ENCODE data around the gene ACACB.

The ACACB gene

DNA sequence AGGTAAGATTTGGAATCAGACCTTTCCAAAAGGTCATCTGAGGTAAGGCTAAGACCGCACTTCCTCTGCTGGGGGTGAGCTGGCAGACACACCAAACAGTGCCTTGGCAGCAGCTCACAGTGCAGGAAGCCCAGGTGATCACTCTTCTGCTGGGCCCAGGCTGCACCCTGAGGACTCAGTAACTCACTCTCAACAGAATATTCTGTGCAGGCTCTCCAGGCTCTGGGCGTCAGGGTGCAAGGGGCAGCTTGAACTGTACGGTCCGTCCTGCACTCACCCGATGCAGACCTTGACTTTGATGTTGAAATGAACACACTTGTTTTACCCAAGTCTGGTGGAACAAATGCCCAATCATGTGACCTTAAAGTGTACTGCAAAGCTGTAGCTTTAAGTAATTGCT is 29.1 kb upstream of the ACACB start:
- H3K27me3 ChIP-seq (ENCODE audit: insufficient read depth, low read length): no peaks in the 10 kb centered on the region
- TF ChIP-seq EZH2 (IDR thresholded peaks at IDR 0.05; ENCODE audit: borderline replicate concordance, low read length) (no peak), CTCF (IDR thresholded peaks at IDR 0.05; ENCODE audit: low read length) (no peak)
- no peak overlapping the region for H3K27ac ChIP-seq (ENCODE audit: low read depth, low read length, poor library complexity, severe bottlenecking)
- peaks cover 22% of the 10 kb centered on the region for H3K4me1 ChIP-seq (ENCODE audit: insufficient read depth, low read length, severe bottlenecking)
- H3F3A ChIP-seq (ENCODE audit: insufficient read depth, low read length): no peaks in the 10 kb centered on the region
- no peak overlapping the region for H3K4me3 ChIP-seq (ENCODE audit: low read depth, low read length, poor library complexity, severe bottlenecking)
- H3K9me2 ChIP-seq (ENCODE audit: low read depth, low read length): no peaks in the 10 kb centered on the region
- peaks cover 6% of the 10 kb centered on the region; the same call in 1 of the 2 replicates for H3K79me2 ChIP-seq (ENCODE audit: insufficient read depth, low read length)
- H3K36me3 ChIP-seq (ENCODE audit: insufficient read depth, low read length): peaks cover 35% of the 10 kb centered on the region; the same call in 1 of the 2 replicates
- no peak overlapping the region for H3K4me2 ChIP-seq (ENCODE audit: low read length)
- H4K20me1 ChIP-seq (ENCODE audit: insufficient read depth, low read length): no peaks in the 10 kb centered on the region
- H3K9ac ChIP-seq (ENCODE audit: low read length): no peak overlapping the region
- H3K9me3 ChIP-seq (ENCODE audit: low read length): no peaks in the 10 kb centered on the region
- no peak overlapping the region for H2AFZ ChIP-seq (ENCODE audit: low read length)

DNA sequence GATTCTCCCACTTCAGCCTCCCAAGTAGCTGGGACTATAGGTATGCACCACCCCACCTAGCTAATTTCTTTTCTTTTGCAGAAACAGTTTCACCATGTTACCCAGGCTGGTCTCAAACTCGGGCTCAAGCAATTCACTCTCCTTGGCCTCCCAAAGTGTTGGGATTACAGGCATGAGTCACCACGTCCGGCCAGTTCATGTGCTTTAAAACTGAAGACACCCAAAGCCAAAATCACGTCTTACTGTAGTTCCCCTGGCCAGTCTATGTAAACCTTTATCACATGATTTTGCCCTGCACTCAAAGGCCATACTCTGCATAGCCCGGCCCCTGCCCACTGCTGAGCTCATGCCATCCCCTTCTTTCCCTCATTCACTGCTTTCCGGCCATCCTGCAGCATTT is 27.6 kb upstream of the ACACB start:
- Histone ChIP-seq H3K27ac (ENCODE audit: low read depth, low read length, poor library complexity, severe bottlenecking) (no peak overlapping the region), H3K9ac (ENCODE audit: low read length) (no peak overlapping the region), H3K79me2 (ENCODE audit: insufficient read depth, low read length) (peaks cover 15% of the 10 kb centered on the region), H3K27me3 (ENCODE audit: insufficient read depth, low read length) (no peaks in the 10 kb centered on the region), H3K4me2 (ENCODE audit: low read length) (no peak overlapping the region), H3F3A (ENCODE audit: insufficient read depth, low read length) (no peaks in the 10 kb centered on the region), H3K4me3 (ENCODE audit: low read depth, low read length, poor library complexity, severe bottlenecking) (no peak overlapping the region), H3K4me1 (ENCODE audit: insufficient read depth, low read length, severe bottlenecking) (peaks cover 35% of the 10 kb centered on the region), H4K20me1 (ENCODE audit: insufficient read depth, low read length) (no peaks in the 10 kb centered on the region), H3K9me2 (ENCODE audit: low read depth, low read length) (no peaks in the 10 kb centered on the region), H3K36me3 (ENCODE audit: insufficient read depth, low read length) (peaks cover 35% of the 10 kb centered on the region; the same call in 1 of the 2 replicates), H3K9me3 (ENCODE audit: low read length) (no peaks in the 10 kb centered on the region), H2AFZ (ENCODE audit: low read length) (no peak overlapping the region)
- TF ChIP-seq CTCF (IDR thresholded peaks at IDR 0.05; ENCODE audit: low read length): no peak
- TF ChIP-seq EZH2 (IDR thresholded peaks at IDR 0.05; ENCODE audit: borderline replicate concordance, low read length): no peak

DNA sequence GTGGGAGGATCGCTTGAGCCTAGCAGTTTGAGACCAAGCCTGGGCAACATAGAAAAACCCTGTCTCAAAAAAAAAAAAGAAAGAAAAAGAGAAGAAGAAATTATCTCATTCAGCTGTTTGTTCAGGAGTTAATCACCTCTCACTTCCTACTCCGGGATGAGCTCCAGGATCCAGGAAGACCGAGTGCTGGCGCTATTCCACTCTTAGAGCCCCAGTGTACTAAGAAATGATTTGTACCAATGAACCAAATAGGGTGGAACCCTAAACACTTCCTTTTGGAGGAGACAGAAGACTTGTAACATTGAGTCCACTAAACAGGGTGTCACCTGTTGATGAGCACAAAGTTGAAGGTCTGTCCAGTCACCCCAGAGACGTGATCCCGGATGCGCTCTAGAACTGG is 26.7 kb upstream of the ACACB start:
- H3K9me3 ChIP-seq (ENCODE audit: low read length): no peaks in the 10 kb centered on the region
- no peaks in the 10 kb centered on the region for H3F3A ChIP-seq (ENCODE audit: insufficient read depth, low read length)
- H2AFZ ChIP-seq (ENCODE audit: low read length): no peak overlapping the region
- H3K4me2 ChIP-seq (ENCODE audit: low read length): no peak overlapping the region
- peaks cover 15% of the 10 kb centered on the region for H3K79me2 ChIP-seq (ENCODE audit: insufficient read depth, low read length)
- H3K4me1 ChIP-seq (ENCODE audit: insufficient read depth, low read length, severe bottlenecking): peaks cover 35% of the 10 kb centered on the region
- peaks cover 35% of the 10 kb centered on the region; the same call in 1 of the 2 replicates for H3K36me3 ChIP-seq (ENCODE audit: insufficient read depth, low read length)
- H3K9me2 ChIP-seq (ENCODE audit: low read depth, low read length): no peaks in the 10 kb centered on the region
- no peak overlapping the region for H3K27ac ChIP-seq (ENCODE audit: low read depth, low read length, poor library complexity, severe bottlenecking)
- no peak for TF ChIP-seq EZH2 (IDR thresholded peaks at IDR 0.05; ENCODE audit: borderline replicate concordance, low read length)
- TF ChIP-seq CTCF (IDR thresholded peaks at IDR 0.05; ENCODE audit: low read length): no peak
- H4K20me1 ChIP-seq (ENCODE audit: insufficient read depth, low read length): no peaks in the 10 kb centered on the region
- no peaks in the 10 kb centered on the region for H3K27me3 ChIP-seq (ENCODE audit: insufficient read depth, low read length)
- no peak overlapping the region for H3K4me3 ChIP-seq (ENCODE audit: low read depth, low read length, poor library complexity, severe bottlenecking)
- H3K9ac ChIP-seq (ENCODE audit: low read length): no peak overlapping the region

All from OCI-LY1 (cell line).